HCT116 (cell line): ENCODE results near the gene ACVR1. TPM values are rescaled to one million over a fixed set of nuclear protein-coding genes. Genes with fewer than 3 reads are reported as not detected.

Experiments
- ATAC-seq: fragments of 200-7000 bp; cut with Tn5 transposase; 2 replicates; pipeline ENCODE4 v1.9.1; 2020; ENCODE audit warnings: mild to moderate bottlenecking, moderate library complexity
- BruUV-seq: library from RNA; stranded (reverse); fragments of 400-500 nt; replicated peaks from 2 replicates; lab custom pipeline; 2021; lab: Mats Ljungman, UMichigan
- CTCF ChIA-PET: fragments of 300-600 bp; sonication (Branson Sonifier 250); formaldehyde crosslinking; loops from one replicate; lab custom pipeline; 2021; ENCODE audit warnings: antibody characterized with exemption; lab: Charles Lee
- POLR2A ChIA-PET: fragments of 300-600, 350-600 bp; sonication (Branson Sonifier 250); formaldehyde crosslinking; loops from one replicate; lab custom pipeline; 2021; ENCODE audit warnings: antibody characterized with exemption; lab: Charles Lee
- RAD21 ChIA-PET, 2 experiments: fragments of 300-600 bp; sonication (Branson Sonifier 250); formaldehyde crosslinking; loops; one replicate each; lab custom pipeline; 2023; ENCODE audit warnings: low total read pairs in 2 of 2; ENCODE audit not compliant: uncharacterized antibody in 2 of 2, unreplicated experiment in 2 of 2, low non-redundant PET in 1 of 2; lab: Charles Lee
- DNase-seq: peaks from one replicate; pipeline ENCODE4 v3.0.0-alpha.2; 2010; ENCODE audit warnings: low read depth, low spot score
- H2AFZ ChIP-seq: fragments of 200-600 bp; shearing (Covaris generic), sonication (generic); 2 replicates; pipeline ENCODE4 v1.6.1; 2017; ENCODE audit warnings: low read depth, mixed run types, mixed read lengths, antibody characterized with exemption, low read length; ENCODE audit not compliant: poor library complexity, severe bottlenecking
- H3K27ac ChIP-seq: 2 replicates; pipeline ENCODE4 v1.5.1; 2012; ENCODE audit warnings: low read depth, low read length
- H3K27me3 ChIP-seq: fragments of 200-600 bp; sonication (generic); 2 replicates; pipeline ENCODE4 v1.6.1; 2016; ENCODE audit warnings: mixed run types, low read length, mixed read lengths; ENCODE audit not compliant: insufficient read depth
- H3K36me3 ChIP-seq, 2 experiments: fragments of 200-500 bp in 1 of 2; fragments of 200-600 bp in 1 of 2; sonication (Bioruptor generic) in 1 of 2; sonication (generic) in 1 of 2; 2 replicates each; pipeline versions ENCODE4 v1.5.1 to v1.6.1; 2014 to 2016; ENCODE audit warnings: low read length in 2 of 2, inconsistent platforms in 1 of 2, mixed read lengths in 1 of 2, mixed run types in 1 of 2; ENCODE audit not compliant: insufficient read depth in 2 of 2, control insufficient read depth in 1 of 2
- H3K4me1 ChIP-seq, 2 experiments: fragments of 200-600 bp in 1 of 2; sonication (generic) in 1 of 2; 2 replicates each; pipeline versions ENCODE4 v1.5.1 to v1.6.1; 2012 to 2017; ENCODE audit warnings: low read length in 2 of 2, inconsistent platforms in 1 of 2, mild to moderate bottlenecking in 1 of 2, mixed read lengths in 1 of 2, mixed run types in 1 of 2, moderate library complexity in 1 of 2; ENCODE audit not compliant: insufficient read depth in 2 of 2, control insufficient read depth in 1 of 2
- H3K4me2 ChIP-seq: fragments of 200-600 bp; sonication (generic); 2 replicates; pipeline ENCODE4 v1.6.1; 2017; ENCODE audit warnings: mixed run types, low read length, mixed read lengths
- H3K4me3 ChIP-seq, 2 experiments: fragments of 200-600 bp in 1 of 2; sonication (generic) in 1 of 2; replicated peaks in 1 of 2; 2 replicates each; pipeline ENCODE4 v1.5.1; 2011 to 2016; ENCODE audit warnings: low read length in 2 of 2, control low read depth in 1 of 2, low read depth in 1 of 2, mild to moderate bottlenecking in 1 of 2, mixed read lengths in 1 of 2, mixed run types in 1 of 2
- H3K79me2 ChIP-seq: fragments of 200-600 bp; sonication (generic); 2 replicates; pipeline ENCODE4 v1.6.1; 2017; ENCODE audit warnings: mild to moderate bottlenecking, mixed run types, low read length, moderate library complexity, mixed read lengths; ENCODE audit not compliant: insufficient read depth
- H3K9ac ChIP-seq: fragments of 200-600 bp; sonication (generic); 2 replicates; pipeline ENCODE4 v1.6.1; 2016; ENCODE audit warnings: low read length, mixed read lengths
- H3K9me2 ChIP-seq: fragments of 200-600 bp; sonication (generic), shearing (Covaris generic); 2 replicates; pipeline ENCODE4 v1.6.1; 2017; ENCODE audit warnings: mixed run types, mild to moderate bottlenecking, moderate library complexity; ENCODE audit not compliant: insufficient read depth
- H3K9me3 ChIP-seq, 2 experiments: fragments of 200-500 bp in 1 of 2; fragments of 200-600 bp in 1 of 2; sonication (Bioruptor generic) in 1 of 2; sonication (generic) in 1 of 2; 2 replicates each; pipeline ENCODE4 v1.6.1; 2014 to 2017; ENCODE audit warnings: low read length in 2 of 2, mixed read lengths in 2 of 2, inconsistent platforms in 1 of 2, low read depth in 1 of 2, mild to moderate bottlenecking in 1 of 2, mixed run types in 1 of 2, moderate library complexity in 1 of 2; ENCODE audit not compliant: control insufficient read depth in 1 of 2, insufficient read depth in 1 of 2
- H4K20me1 ChIP-seq: fragments of 200-600 bp; sonication (generic), shearing (Covaris generic); 2 replicates; pipeline ENCODE4 v1.6.1; 2017; ENCODE audit warnings: mixed run types, mild to moderate bottlenecking, moderate library complexity; ENCODE audit not compliant: insufficient read depth
- ATF3 ChIP-seq: IDR thresholded peaks from 2 replicates; pipeline ENCODE4 v1.6.1; 2012
- CBX3 ChIP-seq: IDR thresholded peaks from 2 replicates; pipeline ENCODE4 v1.6.1; 2012; ENCODE audit warnings: low read depth
- EGR1 ChIP-seq: IDR thresholded peaks from 2 replicates; pipeline ENCODE4 v1.6.1; 2012; ENCODE audit warnings: low read depth
- EZH2phosphoT487 ChIP-seq: fragments of 200-600 bp; IDR thresholded peaks from 2 replicates; pipeline ENCODE4 v1.6.1; 2018; ENCODE audit warnings: antibody characterized with exemption, borderline replicate concordance
- FOSL1 ChIP-seq: IDR thresholded peaks from 2 replicates; pipeline ENCODE4 v1.6.1; 2012; ENCODE audit warnings: low read depth
- JUND ChIP-seq: IDR thresholded peaks from 2 replicates; pipeline ENCODE4 v1.6.1; 2012
- MAX ChIP-seq: IDR thresholded peaks from 2 replicates; pipeline ENCODE4 v1.6.1; 2012
- POLR2A ChIP-seq: IDR thresholded peaks from 2 replicates; pipeline ENCODE4 v1.7.0; 2011; ENCODE audit warnings: borderline replicate concordance; ENCODE audit not compliant: insufficient read depth, insufficient read length; ENCODE audit errors: extremely low read depth
- POLR2AphosphoS5 ChIP-seq: IDR thresholded peaks from 2 replicates; pipeline ENCODE4 v1.6.1; 2011; ENCODE audit warnings: mild to moderate bottlenecking, low read depth, low read length, moderate library complexity
- RAD21 ChIP-seq: IDR thresholded peaks from 2 replicates; pipeline ENCODE4 v1.6.1; 2012; ENCODE audit warnings: low read depth, mild to moderate bottlenecking
- REST ChIP-seq: IDR thresholded peaks from 2 replicates; pipeline ENCODE4 v1.6.1; 2012; ENCODE audit warnings: low read depth
- SRF ChIP-seq: IDR thresholded peaks from 2 replicates; pipeline ENCODE4 v1.6.1; 2012; ENCODE audit warnings: low read depth
- ZFX ChIP-seq: fragments of 450-650 bp; IDR thresholded peaks from 2 replicates; pipeline ENCODE4 v1.6.1; 2017
- ZNF274 ChIP-seq: fragments of 200-500 bp; sonication (Bioruptor generic); IDR thresholded peaks from 2 replicates; pipeline ENCODE4 v1.6.1; 2014; ENCODE audit warnings: mild to moderate bottlenecking, low read depth, low read length, inconsistent platforms
- intact Hi-C: fragments of 100-400 bp; cut with micrococcal nuclease; formaldehyde crosslinking; loops from 2 replicates; pipeline ENCODE4 v1.10.0; 2022
- total RNA-seq: library from RNA; stranded (reverse); gene quantifications from one replicate; pipeline ENCODE4 v1.2.1, GENCODE V29; 2021; ENCODE audit not compliant: unreplicated experiment

Gene ACVR1
- total RNA-seq, 1 experiment from 2014 or later, result 16.9 TPM

- Histone ChIP-seq H3K4me2 (no peak overlapping the region), H3K27ac (no peak overlapping the region), H3K4me1 (peaks cover 10 to 11% of the 10 kb centered on the region in 2 experiments), H3K9me2 (no peaks in the 10 kb centered on the region), H3K79me2 (no peaks in the 10 kb centered on the region), H3K9ac (no peak overlapping the region), H4K20me1 (no peaks in the 10 kb centered on the region), H3K9me3 (no peaks in the 10 kb centered on the region), H3K4me3 (no peak overlapping the region), H2AFZ (no peak overlapping the region), H3K27me3 (no peaks in the 10 kb centered on the region), H3K36me3 (no peaks in the 10 kb centered on the region)
- ATAC-seq (no peak), DNase-seq (no peak)
- ChIA-PET CTCF (no interaction called here), RAD21 (no interaction called here), POLR2A (no interaction called here)
- BruUV-seq, result no TSS peak
- intact Hi-C loops, result no loop called here
- TF ChIP-seq MAX (no peak), SRF (no peak), RAD21 (no peak), ATF3 (no peak), REST (no peak), POLR2A (no peak), ZNF274 (no peak), EGR1 (no peak), JUND (no peak), EZH2phosphoT487 (no peak), FOSL1 (no peak), CBX3 (no peak), POLR2AphosphoS5 (no peak), ZFX (no peak)
These were observed 92.9 kb downstream of the ACVR1 start for GRCh38 chr2:157783245-157783644.
